Measurements from ENCODE around the gene RALGDS.
A peak's percentile ranks its signal among the peaks of the same experiment; 100 is the strongest.

The RALGDS gene

DNA sequence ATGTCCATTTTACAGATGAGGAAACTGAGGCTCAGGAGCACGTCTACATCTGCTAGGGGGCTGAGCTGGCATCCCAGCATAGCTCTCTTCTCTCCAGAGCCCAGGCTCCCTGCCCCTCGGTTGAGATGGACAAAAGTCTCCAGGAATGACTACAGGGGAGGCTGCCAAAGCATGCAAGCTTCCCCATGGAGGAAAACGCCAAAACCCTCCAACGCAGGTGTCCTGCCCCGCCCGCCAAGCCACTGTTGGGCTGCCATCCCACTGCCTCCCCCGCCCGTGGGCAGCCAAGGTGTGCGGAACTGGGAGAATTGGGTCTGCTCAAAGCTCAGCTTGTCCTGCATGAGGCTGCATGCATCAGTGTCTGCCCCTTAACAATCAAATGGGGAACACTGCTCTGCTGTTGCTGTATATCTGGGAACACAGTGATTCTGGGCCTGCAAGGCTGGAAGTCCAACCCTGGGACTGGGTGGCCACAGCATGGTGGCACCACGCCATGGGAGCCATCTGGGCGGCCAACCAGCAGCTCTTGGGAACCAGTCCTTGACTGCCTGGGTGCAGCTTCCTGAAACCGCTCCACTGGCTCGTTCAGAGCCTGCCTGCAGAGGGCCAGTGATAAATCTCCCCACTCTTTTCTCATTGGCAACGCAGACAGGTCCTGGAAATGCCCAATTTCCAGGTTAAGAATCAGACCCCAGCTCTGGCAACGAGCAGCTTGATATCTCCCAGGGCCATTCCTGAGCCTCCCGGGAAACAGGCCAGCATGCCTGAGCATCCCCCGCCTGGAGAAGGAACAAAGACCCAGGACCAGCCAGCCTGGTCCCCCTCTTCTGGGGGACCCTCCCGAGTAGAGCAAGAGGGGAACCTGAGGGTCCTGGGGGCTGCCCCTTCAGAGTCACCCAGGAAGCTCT, 3.5 kb downstream of the RALGDS start:
- DNase-seq, result no peak

- no peak for DNase-seq
These were observed 4.5 kb downstream of the RALGDS start for GRCh38 chr9:133116346-133117231.

- DNase-seq, result peak in 3 of 4 experiments; percentile 21 to 51 (median 29)
These were observed 5.3 kb downstream of the RALGDS start for GRCh38 chr9:133115604-133116345.

DNA sequence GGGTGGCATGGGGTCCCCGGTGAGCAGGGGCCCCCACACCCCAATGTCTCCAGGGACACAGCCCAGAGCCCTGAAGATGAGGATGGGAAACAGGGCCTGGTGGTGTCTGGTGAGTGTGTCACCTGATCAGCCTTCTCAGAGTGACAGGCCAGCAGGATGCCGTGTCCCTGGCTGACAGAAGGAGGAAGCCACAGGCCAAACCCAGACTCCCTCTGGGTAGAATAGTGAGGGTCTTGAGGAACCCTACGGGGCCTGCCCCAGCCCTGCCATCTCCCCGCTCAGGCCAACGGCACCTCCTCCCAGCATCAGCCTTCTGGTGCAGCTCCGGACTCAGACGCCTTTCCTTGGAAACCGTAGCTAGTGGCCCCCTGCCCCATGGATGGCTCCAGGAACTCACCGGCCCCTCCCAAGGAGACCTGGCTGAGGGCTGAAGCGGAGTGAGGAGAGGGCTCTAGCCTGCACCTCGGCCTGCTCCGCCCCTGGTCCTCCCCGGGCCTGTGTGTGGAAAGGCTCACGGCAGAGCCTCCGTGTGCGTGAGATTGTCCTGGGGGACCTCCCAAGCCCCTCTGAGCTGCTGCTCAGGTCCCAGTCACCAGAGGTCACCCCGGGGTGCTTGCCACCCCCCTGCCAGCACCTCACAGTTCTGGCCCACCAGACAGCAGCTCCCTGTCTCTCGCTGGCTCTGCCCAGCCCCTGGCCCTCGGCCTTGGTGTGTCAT, 6.0 kb downstream of the RALGDS start:
- no peak for DNase-seq

- no peak for DNase-seq
These were observed 6.8 kb downstream of the RALGDS start for GRCh38 chr9:133113949-133114885.

GRCh38 chr9:133113163-133113948, 7.7 kb downstream of the RALGDS start:
- no peak for DNase-seq

GRCh38 chr9:133112663-133113026, 8.4 kb downstream of the RALGDS start:
- no peak for DNase-seq

DNA sequence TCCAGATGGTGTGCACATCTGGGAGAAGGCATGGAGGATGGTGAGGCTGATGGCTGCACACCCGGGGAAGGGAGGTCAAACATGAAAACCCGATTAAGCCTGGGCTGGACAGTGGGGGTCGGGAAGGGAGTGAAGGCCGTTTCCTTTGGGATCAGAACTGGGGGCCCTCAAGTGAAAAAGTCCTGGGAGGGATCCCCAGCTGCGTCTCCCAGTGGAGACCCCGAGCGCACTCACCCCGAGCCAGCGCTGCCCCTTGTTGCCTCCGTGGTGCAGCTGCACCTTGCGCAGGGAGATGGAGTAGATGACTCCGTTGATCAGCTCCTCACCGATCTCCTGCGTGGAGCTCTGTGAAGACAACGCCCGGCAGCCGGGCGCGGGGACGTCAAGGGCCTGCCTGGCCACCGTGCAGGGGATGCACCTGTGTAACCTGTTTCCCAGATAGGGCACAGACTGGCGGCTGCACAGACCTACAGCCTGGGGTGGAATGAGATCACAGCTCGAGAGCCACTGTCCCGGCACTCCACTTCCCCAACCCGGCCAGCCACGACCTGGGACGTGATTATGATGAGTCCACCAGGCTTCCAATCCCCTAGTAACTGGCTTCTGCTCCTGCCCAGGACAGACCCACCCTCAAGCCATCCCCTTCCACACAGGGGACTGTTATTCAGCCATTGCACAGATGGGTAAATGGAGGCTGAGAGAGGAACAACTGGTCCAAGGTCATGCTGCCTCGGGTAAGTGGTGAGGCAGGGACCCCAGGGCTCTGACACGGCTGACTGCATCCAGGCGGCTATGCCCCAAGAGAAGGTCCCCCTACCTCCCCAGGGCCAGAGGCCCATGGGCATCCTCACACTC, 9.0 kb downstream of the RALGDS start:
- DNase-seq, result no peak

DNA sequence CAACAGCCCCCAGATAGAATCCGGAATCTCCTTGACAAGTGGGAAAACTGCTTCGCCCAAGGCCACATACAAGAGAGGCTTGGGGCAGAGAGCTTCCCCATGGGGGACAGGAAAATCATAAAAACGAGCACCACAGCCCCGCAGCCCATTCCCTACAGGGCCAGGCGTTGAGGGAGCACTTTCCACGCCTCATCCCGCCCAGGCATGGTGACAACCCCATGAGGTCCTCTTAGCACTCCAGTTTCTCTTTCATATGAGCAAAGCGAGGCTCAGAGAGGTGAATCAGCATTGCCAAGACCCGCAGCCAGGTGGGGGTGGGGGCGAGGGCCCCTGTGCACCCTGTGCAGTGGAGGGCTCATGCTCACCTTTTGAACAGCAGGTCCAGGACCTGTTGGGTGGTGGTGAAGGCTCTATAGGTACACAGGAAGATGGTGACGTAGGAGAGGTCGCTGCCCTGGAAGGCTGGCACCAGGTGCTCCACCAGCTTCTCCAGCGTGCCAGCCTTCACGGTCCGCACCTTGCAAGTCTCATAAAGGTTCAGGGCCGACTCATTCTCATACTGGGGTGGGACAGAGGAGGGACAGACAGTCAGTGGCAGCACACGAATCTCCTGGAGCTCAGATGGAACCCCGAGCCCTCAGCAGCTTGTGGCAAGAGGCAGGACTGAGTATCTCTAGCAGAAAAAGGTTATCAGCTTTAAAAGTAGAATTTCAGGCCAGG, 10.9 kb downstream of the RALGDS start:
- no peak for DNase-seq

GRCh38 chr9:133108794-133109641, 12.0 kb downstream of the RALGDS start:
- DNase-seq, result no peak

GRCh38 chr9:133107961-133108793, 12.9 kb downstream of the RALGDS start:
- no peak for DNase-seq

DNA sequence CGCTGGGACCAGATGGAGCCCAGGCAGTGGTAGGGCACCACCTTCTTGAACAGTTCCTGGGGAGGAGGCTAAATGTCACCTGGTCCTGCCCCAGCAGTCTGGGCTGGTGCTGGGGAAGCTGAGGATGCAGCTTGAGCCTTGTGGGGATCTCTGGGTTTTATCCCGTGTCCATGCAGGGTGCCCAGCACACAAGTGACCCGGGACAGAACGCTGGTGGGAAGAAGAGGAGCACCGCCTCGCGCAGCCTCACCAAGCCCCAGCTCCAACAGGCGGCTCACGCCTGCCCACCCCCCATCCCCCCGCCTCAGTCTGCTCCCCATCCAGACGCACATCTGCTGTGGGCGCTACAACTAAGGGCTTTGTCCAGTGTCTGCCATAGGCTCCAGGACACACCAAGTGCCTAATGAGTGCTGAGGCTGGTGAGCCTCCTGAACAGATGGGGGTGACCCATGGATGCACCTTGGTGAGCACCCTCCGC, 13.8 kb downstream of the RALGDS start:
- DNase-seq, result no peak

GRCh38 chr9:133106511-133107244, 14.4 kb downstream of the RALGDS start:
- DNase-seq, result no peak

DNA sequence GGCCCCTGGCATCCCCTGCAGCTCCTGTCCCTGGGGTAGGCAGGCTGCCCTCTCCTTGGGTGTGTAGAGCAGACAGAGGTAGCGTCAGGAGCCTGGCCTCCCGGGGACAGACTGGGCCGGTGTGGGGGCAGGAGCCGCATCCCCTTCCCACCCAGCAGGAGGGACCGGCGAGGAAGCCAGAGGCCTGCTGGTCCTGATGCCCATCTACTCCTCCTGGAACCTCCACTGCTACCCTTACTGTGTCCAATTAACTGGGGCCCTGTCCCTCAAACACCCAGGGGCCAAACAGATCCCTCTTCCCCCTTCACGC, 15.6 kb downstream of the RALGDS start:
- DNase-seq, result no peak

GRCh38 chr9:133104718-133105460, 16.2 kb downstream of the RALGDS start:
- no peak for DNase-seq
